ENCODE data around the gene STRIP1.
"Not testable (repeated sequence)": the region's sequence is repeated elsewhere in the genome, so short reads cannot be mapped to it uniquely, and the experiment has no call there.

The STRIP1 gene

GRCh38 chr1:110017792-110018191 is 16.6 kb upstream of the STRIP1 start:
- H3K4me3 ChIP-seq (ENCODE audit: low read depth, low read length) = no peak overlapping the region
- H3K9ac ChIP-seq (ENCODE audit: low read depth, low read length) = no peak overlapping the region
- no peaks in the 10 kb centered on the region for H3K27me3 ChIP-seq (ENCODE audit: control insufficient read depth, insufficient read depth, low read length)
- no peaks in the 10 kb centered on the region for H3K4me1 ChIP-seq (ENCODE audit: control insufficient read depth, insufficient read depth, low read length)
- H3K36me3 ChIP-seq (ENCODE audit: control insufficient read depth, insufficient read depth, low read length) = peaks cover 54% of the 10 kb centered on the region
- H3K9me3 ChIP-seq (ENCODE audit: control insufficient read depth, insufficient read depth, low read length) = no peaks in the 10 kb centered on the region

- no peak overlapping the region for H3K9ac ChIP-seq (ENCODE audit: low read depth, low read length)
- H3K4me1 ChIP-seq (ENCODE audit: control insufficient read depth, insufficient read depth, low read length) = no peaks in the 10 kb centered on the region
- H3K36me3 ChIP-seq (ENCODE audit: control insufficient read depth, insufficient read depth, low read length) = peaks cover 51% of the 10 kb centered on the region
- H3K9me3 ChIP-seq (ENCODE audit: control insufficient read depth, insufficient read depth, low read length) = no peaks in the 10 kb centered on the region
- H3K4me3 ChIP-seq (ENCODE audit: low read depth, low read length) = no peak overlapping the region
- no peaks in the 10 kb centered on the region for H3K27me3 ChIP-seq (ENCODE audit: control insufficient read depth, insufficient read depth, low read length)
These were observed 16.0 kb upstream of the STRIP1 start for GRCh38 chr1:110018396-110018795.

- Histone ChIP-seq H3K27me3 (ENCODE audit: control insufficient read depth, insufficient read depth, low read length) (no peaks in the 10 kb centered on the region), H3K36me3 (ENCODE audit: control insufficient read depth, insufficient read depth, low read length) (peaks cover 47% of the 10 kb centered on the region), H3K9ac (ENCODE audit: low read depth, low read length) (no peak overlapping the region), H3K4me3 (ENCODE audit: low read depth, low read length) (no peak overlapping the region), H3K4me1 (ENCODE audit: control insufficient read depth, insufficient read depth, low read length) (no peaks in the 10 kb centered on the region), H3K9me3 (ENCODE audit: control insufficient read depth, insufficient read depth, low read length) (no peaks in the 10 kb centered on the region)
These were observed 14.7 kb upstream of the STRIP1 start for GRCh38 chr1:110019770-110020169.

GRCh38 chr1:110021285-110021684 is 13.1 kb upstream of the STRIP1 start:
- no peaks in the 10 kb centered on the region for H3K4me1 ChIP-seq (ENCODE audit: control insufficient read depth, insufficient read depth, low read length)
- no peaks in the 10 kb centered on the region for H3K9me3 ChIP-seq (ENCODE audit: control insufficient read depth, insufficient read depth, low read length)
- H3K36me3 ChIP-seq (ENCODE audit: control insufficient read depth, insufficient read depth, low read length) = peaks cover 42% of the 10 kb centered on the region
- H3K27me3 ChIP-seq (ENCODE audit: control insufficient read depth, insufficient read depth, low read length) = no peaks in the 10 kb centered on the region
- no peak overlapping the region for H3K9ac ChIP-seq (ENCODE audit: low read depth, low read length)
- no peak overlapping the region for H3K4me3 ChIP-seq (ENCODE audit: low read depth, low read length)

GRCh38 chr1:110024613-110025012 is 9.8 kb upstream of the STRIP1 start:
- no peaks in the 10 kb centered on the region for H3K4me1 ChIP-seq (ENCODE audit: control insufficient read depth, insufficient read depth, low read length)
- no peak overlapping the region for H3K4me3 ChIP-seq (ENCODE audit: low read depth, low read length)
- H3K9me3 ChIP-seq (ENCODE audit: control insufficient read depth, insufficient read depth, low read length) = no peaks in the 10 kb centered on the region
- no peaks in the 10 kb centered on the region for H3K27me3 ChIP-seq (ENCODE audit: control insufficient read depth, insufficient read depth, low read length)
- H3K9ac ChIP-seq (ENCODE audit: low read depth, low read length) = no peak overlapping the region
- H3K36me3 ChIP-seq (ENCODE audit: control insufficient read depth, insufficient read depth, low read length) = peaks cover 13% of the 10 kb centered on the region

GRCh38 chr1:110030687-110031086 is 3.7 kb upstream of the STRIP1 start:
- H3K27me3 ChIP-seq (ENCODE audit: control insufficient read depth, insufficient read depth, low read length); H3K9ac ChIP-seq (ENCODE audit: low read depth, low read length); H3K36me3 ChIP-seq (ENCODE audit: control insufficient read depth, insufficient read depth, low read length); H3K4me1 ChIP-seq (ENCODE audit: control insufficient read depth, insufficient read depth, low read length); H3K4me3 ChIP-seq (ENCODE audit: low read depth, low read length); H3K9me3 ChIP-seq (ENCODE audit: control insufficient read depth, insufficient read depth, low read length): not testable (repeated sequence)

GRCh38 chr1:110032327-110032726 is 2.1 kb upstream of the STRIP1 start:
- no peaks in the 10 kb centered on the region for H3K27me3 ChIP-seq (ENCODE audit: control insufficient read depth, insufficient read depth, low read length)

GRCh38 chr1:110033421-110033820 is 1.0 kb upstream of the STRIP1 start:
- Histone ChIP-seq H3K36me3 (ENCODE audit: control insufficient read depth, insufficient read depth, low read length) (peaks cover 4% of the 10 kb centered on the region), H3K9me3 (ENCODE audit: control insufficient read depth, insufficient read depth, low read length) (no peaks in the 10 kb centered on the region), H3K27me3 (ENCODE audit: control insufficient read depth, insufficient read depth, low read length) (no peaks in the 10 kb centered on the region), H3K9ac (ENCODE audit: low read depth, low read length) (no peak overlapping the region), H3K4me1 (ENCODE audit: control insufficient read depth, insufficient read depth, low read length) (peaks cover 8% of the 10 kb centered on the region), H3K4me3 (ENCODE audit: low read depth, low read length) (no peak overlapping the region)

More at GRCh38 chr1:110032327-110032726, 2.1 kb upstream of the STRIP1 start:
- peaks cover 8% of the 10 kb centered on the region for H3K4me1 ChIP-seq (ENCODE audit: control insufficient read depth, insufficient read depth, low read length)
- H3K9ac ChIP-seq (ENCODE audit: low read depth, low read length) = no peak overlapping the region
- H3K4me3 ChIP-seq (ENCODE audit: low read depth, low read length) = no peak overlapping the region
- no peaks in the 10 kb centered on the region for H3K9me3 ChIP-seq (ENCODE audit: control insufficient read depth, insufficient read depth, low read length)
- H3K36me3 ChIP-seq (ENCODE audit: control insufficient read depth, insufficient read depth, low read length) = no peaks in the 10 kb centered on the region

- Histone ChIP-seq H3K9me3 (ENCODE audit: control insufficient read depth, insufficient read depth, low read length) (no peaks in the 10 kb centered on the region), H3K4me3 (ENCODE audit: low read depth, low read length) (peak overlapping the region; percentile 91), H3K36me3 (ENCODE audit: control insufficient read depth, insufficient read depth, low read length) (peaks cover 9% of the 10 kb centered on the region), H3K27me3 (ENCODE audit: control insufficient read depth, insufficient read depth, low read length) (no peaks in the 10 kb centered on the region), H3K4me1 (ENCODE audit: control insufficient read depth, insufficient read depth, low read length) (peaks cover 8% of the 10 kb centered on the region), H3K9ac (ENCODE audit: low read depth, low read length) (no peak overlapping the region)
These were observed 379 bp upstream of the STRIP1 start for GRCh38 chr1:110034040-110034450.

GRCh38 chr1:110035236-110035752 is 870 bp downstream of the STRIP1 start:
- Histone ChIP-seq H3K4me1 (ENCODE audit: control insufficient read depth, insufficient read depth, low read length) (peaks cover 8% of the 10 kb centered on the region), H3K9me3 (ENCODE audit: control insufficient read depth, insufficient read depth, low read length) (no peaks in the 10 kb centered on the region), H3K4me3 (ENCODE audit: low read depth, low read length) (peak overlapping the region; percentile 91), H3K36me3 (ENCODE audit: control insufficient read depth, insufficient read depth, low read length) (peaks cover 19% of the 10 kb centered on the region), H3K27me3 (ENCODE audit: control insufficient read depth, insufficient read depth, low read length) (no peaks in the 10 kb centered on the region), H3K9ac (ENCODE audit: low read depth, low read length) (peak overlapping the region; percentile 75)

GRCh38 chr1:110038271-110038670 is 3.8 kb downstream of the STRIP1 start:
- H3K9ac ChIP-seq (ENCODE audit: low read depth, low read length) = no peak overlapping the region
- peaks cover 46% of the 10 kb centered on the region for H3K36me3 ChIP-seq (ENCODE audit: control insufficient read depth, insufficient read depth, low read length)
- H3K9me3 ChIP-seq (ENCODE audit: control insufficient read depth, insufficient read depth, low read length) = no peaks in the 10 kb centered on the region
- peaks cover 4% of the 10 kb centered on the region for H3K4me1 ChIP-seq (ENCODE audit: control insufficient read depth, insufficient read depth, low read length)
- no peaks in the 10 kb centered on the region for H3K27me3 ChIP-seq (ENCODE audit: control insufficient read depth, insufficient read depth, low read length)
- H3K4me3 ChIP-seq (ENCODE audit: low read depth, low read length) = no peak overlapping the region

GRCh38 chr1:110039641-110040040 is 5.2 kb downstream of the STRIP1 start:
- Histone ChIP-seq H3K9ac (ENCODE audit: low read depth, low read length) (no peak overlapping the region), H3K9me3 (ENCODE audit: control insufficient read depth, insufficient read depth, low read length) (no peaks in the 10 kb centered on the region), H3K4me3 (ENCODE audit: low read depth, low read length) (no peak overlapping the region), H3K36me3 (ENCODE audit: control insufficient read depth, insufficient read depth, low read length) (peaks cover 55% of the 10 kb centered on the region), H3K27me3 (ENCODE audit: control insufficient read depth, insufficient read depth, low read length) (no peaks in the 10 kb centered on the region), H3K4me1 (ENCODE audit: control insufficient read depth, insufficient read depth, low read length) (peaks cover 4% of the 10 kb centered on the region)
